Activated T-cell treated with anti-CD3 and anti-CD28 coated beads, Interleukin-2, amount 50 U/mL, for 24 hours (primary cell): Measurements from ENCODE around the gene ELMO3.

ENCODE experiments used
- DNase-seq: peaks from one replicate; pipeline ENCODE4 v3.0.0-alpha.2; 2020
- H3K27ac Mint-ChIP-seq: 2 replicates; pipeline ENCODE4 v1.8.0; 2020; ENCODE audit warnings: mild to moderate bottlenecking, mixed read lengths
- H3K27me3 Mint-ChIP-seq: 2 replicates; pipeline ENCODE4 v1.8.0; 2020; ENCODE audit warnings: mixed read lengths
- H3K36me3 Mint-ChIP-seq: 2 replicates; pipeline ENCODE4 v1.8.0; 2020; ENCODE audit warnings: low read depth, mixed read lengths
- H3K4me1 Mint-ChIP-seq: 2 replicates; pipeline ENCODE4 v1.8.0; 2020; ENCODE audit warnings: low read depth, mixed read lengths
- H3K4me3 Mint-ChIP-seq: 2 replicates; pipeline ENCODE4 v1.8.0; 2020; ENCODE audit warnings: mild to moderate bottlenecking, moderate library complexity, mixed read lengths
- H3K9me3 Mint-ChIP-seq: 2 replicates; pipeline ENCODE4 v1.8.0; 2020; ENCODE audit warnings: mixed read lengths

Gene ELMO3

DNA sequence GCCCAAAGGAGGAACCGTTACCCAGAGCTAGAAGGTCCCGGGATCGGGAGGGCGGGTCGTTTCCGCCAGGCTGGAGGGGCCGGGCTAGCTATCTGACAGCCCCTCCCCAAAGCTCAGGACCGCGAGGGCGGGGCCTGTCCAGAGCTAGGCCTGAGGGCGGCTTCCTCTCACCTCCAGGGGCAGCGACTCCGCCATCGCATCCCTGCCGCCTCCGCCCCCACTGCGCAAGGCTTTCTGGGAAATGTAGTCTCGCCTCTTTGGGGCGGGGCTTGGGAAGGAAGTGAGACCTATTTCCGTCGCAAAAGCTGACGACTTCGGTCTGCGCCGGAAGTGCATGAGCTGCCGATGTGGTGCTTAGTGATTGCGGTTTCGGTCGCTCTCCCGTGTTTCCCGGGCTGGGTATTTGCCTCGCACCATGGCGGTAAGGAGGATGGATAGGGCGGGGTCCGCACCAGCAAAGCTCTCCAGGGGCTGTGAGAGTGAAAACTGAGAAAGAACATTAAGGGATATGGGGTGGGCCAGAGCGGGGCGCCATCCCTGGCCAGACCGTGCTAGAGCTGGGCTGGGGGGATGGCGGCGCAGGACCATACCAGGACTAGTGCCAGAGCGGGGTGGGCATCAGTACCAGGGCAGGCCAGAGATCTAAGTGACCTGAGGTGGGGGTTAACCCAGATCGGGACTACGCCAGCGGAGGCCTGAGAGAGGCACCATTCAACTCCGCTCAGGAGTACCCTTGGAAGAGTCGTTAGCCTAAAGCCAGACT lies 28.1 kb downstream of the ELMO3 start, which contains the start of gene TMEM208:
TMEM208 (plus strand) TSS at position 327 of the 763 bp plus-strand sequence; CDS start at position 416, 89 bp downstream.
- Mint-ChIP-seq H3K4me3 (peak within 1 kb of the TSS; percentile 98), H3K36me3 (peaks cover 54% of the 10 kb centered on the region), H3K27me3 (no peaks in the 10 kb centered on the region), H3K27ac (peak within 1 kb of the TSS; percentile 99), H3K4me1 (peaks cover 55% of the 10 kb centered on the region), H3K9me3 (no peaks in the 10 kb centered on the region)
- peak; percentile 99 for DNase-seq

GRCh38 chr16:67227567-67227921 lies 28.6 kb downstream of the ELMO3 start:
- H3K27ac Mint-ChIP-seq, result peak overlapping the region; percentile 99
- H3K27me3 Mint-ChIP-seq, result no peaks in the 10 kb centered on the region
- peaks cover 55% of the 10 kb centered on the region for H3K4me1 Mint-ChIP-seq
- H3K4me3 Mint-ChIP-seq, result peak overlapping the region; percentile 98
- H3K36me3 Mint-ChIP-seq, result peaks cover 60% of the 10 kb centered on the region
- H3K9me3 Mint-ChIP-seq, result no peaks in the 10 kb centered on the region
- DNase-seq, result no peak

GRCh38 chr16:67228034-67228785 lies 29.3 kb downstream of the ELMO3 start:
- no peaks in the 10 kb centered on the region for H3K27me3 Mint-ChIP-seq
- H3K27ac Mint-ChIP-seq, result peak overlapping the region; percentile 99
- peak overlapping the region; percentile 98 for H3K4me3 Mint-ChIP-seq
- no peaks in the 10 kb centered on the region for H3K9me3 Mint-ChIP-seq
- H3K36me3 Mint-ChIP-seq, result peaks cover 65% of the 10 kb centered on the region
- peaks cover 51% of the 10 kb centered on the region for H3K4me1 Mint-ChIP-seq
- no peak for DNase-seq

- Mint-ChIP-seq H3K36me3 (peaks cover 72% of the 10 kb centered on the region), H3K4me1 (peaks cover 46% of the 10 kb centered on the region), H3K27ac (peak overlapping the region; percentile 99), H3K27me3 (no peaks in the 10 kb centered on the region), H3K4me3 (peak overlapping the region; percentile 98), H3K9me3 (no peaks in the 10 kb centered on the region)
- DNase-seq, result no peak
Observed at GRCh38 chr16:67228905-67229304, 30.0 kb downstream of the ELMO3 start.

DNA sequence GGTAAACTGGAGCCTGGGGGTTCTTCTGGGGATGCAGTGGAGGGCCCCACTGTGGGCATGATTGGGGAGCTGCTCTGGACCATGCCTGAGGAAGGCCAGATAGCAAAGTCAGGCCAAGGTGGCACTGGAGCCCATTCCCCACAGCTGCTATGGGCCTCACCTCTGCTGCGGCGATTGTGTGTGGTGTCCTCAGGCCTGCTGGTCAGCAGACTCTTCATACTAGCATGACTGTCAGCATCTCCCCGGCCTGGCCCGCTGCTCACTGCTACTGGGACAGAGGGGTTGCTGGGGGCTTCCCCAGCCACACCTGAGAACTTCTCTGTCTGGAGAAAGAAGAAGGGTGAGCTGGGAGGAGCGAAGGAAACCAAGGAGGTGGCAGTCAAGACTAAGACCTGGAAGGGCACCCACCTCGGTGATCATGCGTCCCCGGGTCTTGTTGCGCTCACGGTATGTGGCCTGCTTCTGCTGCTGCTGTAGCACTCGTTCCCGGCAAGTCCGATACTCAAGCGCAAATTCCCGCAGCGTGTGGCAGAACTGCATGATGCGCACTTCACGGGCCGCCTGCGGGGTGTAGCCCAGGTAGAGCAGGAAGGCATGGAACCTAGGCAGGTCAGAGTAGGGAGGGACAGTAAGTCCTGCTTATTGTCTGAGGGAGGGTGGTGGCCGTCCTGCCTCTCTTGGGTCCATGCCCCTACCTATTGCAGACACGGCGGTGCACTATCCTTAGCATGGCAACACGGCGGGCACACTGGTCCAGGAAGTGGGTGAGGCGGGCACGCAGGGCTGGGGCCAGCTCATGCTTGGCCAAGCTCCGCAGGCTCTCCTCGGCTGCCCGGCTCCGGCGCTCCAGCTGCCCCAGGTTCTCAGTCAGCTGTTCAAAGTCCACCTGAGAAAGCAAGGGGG lies 31.2 kb downstream of the ELMO3 start:
- Mint-ChIP-seq H3K27ac (peak overlapping the region; percentile 44), H3K36me3 (peaks cover 84% of the 10 kb centered on the region), H3K4me3 (no peak overlapping the region), H3K4me1 (peaks cover 35% of the 10 kb centered on the region), H3K9me3 (no peaks in the 10 kb centered on the region), H3K27me3 (no peaks in the 10 kb centered on the region)
- no peak for DNase-seq

DNA sequence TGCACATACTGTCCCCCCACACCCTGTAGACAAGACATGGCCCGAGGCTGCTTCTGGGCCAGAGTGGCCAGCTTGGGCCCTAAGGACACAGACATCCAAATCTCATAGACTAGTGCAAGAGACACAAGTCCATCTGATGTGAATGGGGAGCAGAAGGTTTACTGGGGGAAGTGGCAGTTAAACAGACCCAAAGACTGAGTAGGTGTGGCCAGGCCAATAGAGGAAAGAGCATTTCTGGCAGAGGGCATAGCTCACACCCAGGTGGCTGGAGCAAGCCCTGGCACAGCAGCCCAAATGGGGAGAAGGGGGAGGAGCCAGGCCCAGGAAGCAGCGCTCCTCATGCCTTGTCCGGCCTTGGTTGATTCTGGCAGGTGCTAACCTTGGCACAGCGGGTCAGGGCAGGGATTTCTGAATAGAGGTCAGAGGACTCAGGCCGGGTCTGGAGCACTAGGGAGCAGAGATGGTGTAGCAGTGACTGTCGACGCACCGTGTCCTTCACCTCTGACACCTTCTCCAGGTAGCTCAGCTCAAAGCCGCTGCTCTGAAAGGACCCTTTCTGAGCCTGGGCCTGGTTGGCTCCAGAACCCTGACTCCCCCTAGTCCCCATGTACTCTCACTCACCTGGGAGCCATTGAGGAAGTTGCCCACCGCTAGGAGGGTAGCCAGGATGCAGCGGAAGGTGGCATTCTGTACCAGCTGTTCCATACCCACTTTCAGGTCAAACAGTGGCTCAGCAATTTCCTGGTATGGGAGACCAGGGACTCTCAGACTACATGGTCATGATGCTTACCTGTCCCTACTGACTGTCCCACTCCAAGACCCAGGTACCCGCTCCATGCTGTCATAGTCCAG lies 32.1 kb downstream of the ELMO3 start:
- Mint-ChIP-seq H3K9me3 (no peaks in the 10 kb centered on the region), H3K4me3 (no peak overlapping the region), H3K27ac (peak overlapping the region; percentile 29), H3K4me1 (peaks cover 28% of the 10 kb centered on the region), H3K36me3 (peaks cover 90% of the 10 kb centered on the region), H3K27me3 (no peaks in the 10 kb centered on the region)
- DNase-seq, result no peak

DNA sequence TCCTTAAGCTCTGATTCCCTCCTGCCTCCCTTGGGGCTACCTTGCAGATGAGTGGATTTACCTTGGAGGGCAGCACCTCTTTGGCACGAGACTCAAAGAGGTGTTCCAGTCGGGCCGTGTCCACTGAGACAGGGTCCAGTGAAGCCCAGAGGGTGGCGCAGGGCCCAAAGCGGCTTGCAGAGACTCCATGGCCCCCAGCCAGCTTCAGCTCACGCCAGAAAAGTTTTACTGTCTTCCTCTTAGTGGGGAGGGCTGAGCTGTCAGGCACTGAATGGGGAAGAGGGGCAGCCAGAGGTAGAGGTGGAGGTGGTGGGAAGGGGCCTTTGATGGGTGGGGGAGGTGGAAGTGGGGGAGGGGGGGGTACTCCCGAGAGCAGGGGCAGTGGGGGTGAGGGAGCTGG lies 34.7 kb downstream of the ELMO3 start:
- DNase-seq, result no peak
- no peaks in the 10 kb centered on the region for H3K9me3 Mint-ChIP-seq
- peaks cover 95% of the 10 kb centered on the region for H3K36me3 Mint-ChIP-seq
- no peak overlapping the region for H3K4me3 Mint-ChIP-seq
- peaks cover 11% of the 10 kb centered on the region for H3K4me1 Mint-ChIP-seq
- no peaks in the 10 kb centered on the region for H3K27me3 Mint-ChIP-seq
- no peak overlapping the region for H3K27ac Mint-ChIP-seq

- Mint-ChIP-seq H3K27ac (peak overlapping the region; percentile 18), H3K4me1 (peaks cover 7% of the 10 kb centered on the region), H3K9me3 (no peaks in the 10 kb centered on the region), H3K27me3 (no peaks in the 10 kb centered on the region), H3K36me3 (peaks cover 95% of the 10 kb centered on the region), H3K4me3 (no peak overlapping the region)
- no peak for DNase-seq
Observed at GRCh38 chr16:67234180-67234597, 35.3 kb downstream of the ELMO3 start.

GRCh38 chr16:67235816-67236562 lies 37.1 kb downstream of the ELMO3 start:
- H3K9me3 Mint-ChIP-seq, result no peaks in the 10 kb centered on the region
- H3K36me3 Mint-ChIP-seq, result peaks cover 90% of the 10 kb centered on the region
- H3K4me3 Mint-ChIP-seq, result peak overlapping the region; percentile 57
- H3K27ac Mint-ChIP-seq, result peak overlapping the region; percentile 93
- H3K4me1 Mint-ChIP-seq, result peaks cover 8% of the 10 kb centered on the region
- DNase-seq, result no peak
- no peaks in the 10 kb centered on the region for H3K27me3 Mint-ChIP-seq

GRCh38 chr16:67236563-67237395 lies 37.8 kb downstream of the ELMO3 start:
- H3K36me3 Mint-ChIP-seq, result peaks cover 85% of the 10 kb centered on the region
- peaks cover 16% of the 10 kb centered on the region for H3K4me1 Mint-ChIP-seq
- H3K9me3 Mint-ChIP-seq, result no peaks in the 10 kb centered on the region
- no peaks in the 10 kb centered on the region for H3K27me3 Mint-ChIP-seq
- peak overlapping the region; percentile 57 for H3K4me3 Mint-ChIP-seq
- peak; percentile 88 for DNase-seq
- peak overlapping the region; percentile 93 for H3K27ac Mint-ChIP-seq

DNA sequence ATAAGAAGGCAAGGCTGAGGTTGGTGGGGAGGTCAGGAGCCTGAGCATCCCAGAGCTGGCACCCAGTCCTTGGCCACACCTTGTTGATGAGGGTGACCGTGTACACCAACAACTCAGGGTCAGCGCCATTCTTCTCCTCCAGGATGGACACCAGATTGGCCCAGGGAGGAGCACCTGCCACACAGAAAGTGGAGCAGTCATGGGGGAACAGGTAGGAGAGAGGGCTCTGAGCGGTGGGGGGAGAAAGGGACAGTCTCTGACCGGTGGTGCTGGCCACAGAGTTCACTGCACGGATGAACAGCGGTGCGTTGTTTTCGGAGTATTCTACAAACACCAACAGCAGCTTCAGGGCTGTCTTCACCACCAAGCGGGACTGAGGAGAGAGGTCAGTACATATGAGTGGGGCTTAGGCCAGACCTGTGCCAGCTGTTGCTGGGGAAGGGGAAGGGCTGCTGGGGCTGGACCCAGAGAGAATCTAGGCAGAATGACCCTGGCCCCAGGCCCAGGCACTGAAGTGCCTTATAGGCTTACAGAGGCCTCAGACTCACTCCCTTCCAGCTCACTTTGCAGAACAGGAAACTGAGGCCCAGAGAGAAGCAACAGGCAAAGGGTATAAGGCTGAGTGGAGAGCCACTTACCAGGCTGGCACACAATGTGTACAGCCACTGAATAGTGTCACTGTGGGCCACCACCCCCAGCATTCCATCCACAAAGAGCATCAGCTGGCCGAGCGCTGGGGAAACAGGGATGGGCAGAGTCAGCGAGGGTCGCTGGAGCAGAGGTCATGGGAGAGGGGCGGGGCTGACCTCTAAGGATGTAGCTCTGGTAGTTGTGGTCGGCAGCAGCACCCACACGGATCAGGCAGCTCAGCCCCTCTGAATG lies 38.7 kb downstream of the ELMO3 start:
- Mint-ChIP-seq H3K9me3 (no peaks in the 10 kb centered on the region), H3K4me1 (peaks cover 22% of the 10 kb centered on the region), H3K4me3 (no peak overlapping the region), H3K27me3 (no peaks in the 10 kb centered on the region), H3K36me3 (peaks cover 77% of the 10 kb centered on the region), H3K27ac (peak overlapping the region; percentile 48)
- DNase-seq, result no peak

- Mint-ChIP-seq H3K9me3 (no peaks in the 10 kb centered on the region), H3K4me1 (peaks cover 22% of the 10 kb centered on the region), H3K27me3 (no peaks in the 10 kb centered on the region), H3K36me3 (peaks cover 72% of the 10 kb centered on the region), H3K27ac (peak overlapping the region; percentile 38), H3K4me3 (no peak overlapping the region)
- no peak for DNase-seq
Observed at GRCh38 chr16:67238278-67238575, 39.3 kb downstream of the ELMO3 start.
